Measurements from ENCODE around the gene SPRYD4.

Gene SPRYD4

GRCh38 chr12:56486694-56487093 is 18.3 kb downstream of the SPRYD4 start:
- no peaks in the 10 kb centered on the region for H3K9me3 ChIP-seq (ENCODE audit: control insufficient read depth, insufficient read depth, low read depth, low read length)
- POLR2A ChIA-PET, result no interaction called here

GRCh38 chr12:56487448-56488040 is 19.2 kb downstream of the SPRYD4 start:
- H3K9me3 ChIP-seq (ENCODE audit: control insufficient read depth, insufficient read depth, low read depth, low read length), result no peaks in the 10 kb centered on the region
- CTCF ChIA-PET, result interaction anchor here (0.9 to 1.0 kb wide), 4 partner anchors 9 to 298 kb away, joined by 3 to 4 read pairs (median 3); partner anchors contain the start of gene SMARCC2
- POLR2A ChIA-PET, result interaction anchor here (0.6 to 1.2 kb wide), 7 partner anchors 9 to 172 kb away, joined by 3 to 11 read pairs (median 4); partner anchors contain the start of genes CNPY2, RBMS2, SPRYD4 and STAT2
- H3K27ac ChIP-seq (ENCODE audit: extremely low read depth, low read depth, low read length), result peak overlapping the region; percentile 60; the same call in 1 of the 2 replicates
- H3K4me1 ChIP-seq (ENCODE audit: control insufficient read depth, insufficient read depth, low read length), result no peaks in the 10 kb centered on the region
- H3K36me3 ChIP-seq (ENCODE audit: control insufficient read depth in 2 of 2, insufficient read depth in 1 of 2, low read length in 2 of 2), result no peaks in the 10 kb centered on the region
- peak overlapping the region; percentile 56 for H3K4me3 ChIP-seq (ENCODE audit: low read depth, low read length)
- TF ChIP-seq ZSCAN16 (tag by site-specific recombination; IDR thresholded peaks at IDR 0.05) (peak; percentile 9; the same call in 1 of the 2 replicates), ZSCAN30 (tag by site-specific recombination; IDR thresholded peaks at IDR 0.05) (0 out of 2 replicates have a peak, but pooled peaks have one; percentile 15), ZNF518A (tag by site-specific recombination; conservative IDR thresholded peaks at IDR 0.05; ENCODE audit: low read depth) (no peak), ZNF585B (tag by site-specific recombination; IDR thresholded peaks at IDR 0.05) (no peak), KLF8 (tag by site-specific recombination; IDR thresholded peaks at IDR 0.05) (peak; percentile 28; the same call in 1 of the 2 replicates), ZNF155 (tag by site-specific recombination; IDR thresholded peaks at IDR 0.05) (no peak), ZBTB26 (tag by site-specific recombination; optimal IDR thresholded peaks at IDR 0.05) (peak; percentile 74), IKZF3 (tag by site-specific recombination; IDR thresholded peaks at IDR 0.05) (peak; percentile 33), ZNF561 (tag by site-specific recombination; IDR thresholded peaks at IDR 0.05; ENCODE audit: borderline replicate concordance) (0 out of 2 replicates have a peak, but pooled peaks have one; percentile 21), ZBTB8A (tag by site-specific recombination; IDR thresholded peaks at IDR 0.05) (peak; percentile 65), ZNF292 (tag by site-specific recombination; IDR thresholded peaks at IDR 0.05; ENCODE audit: borderline replicate concordance, low read depth) (no peak), ZNF501 (tag by site-specific recombination; IDR thresholded peaks at IDR 0.05) (peak; percentile 93), ZNF777 (tag by site-specific recombination; IDR thresholded peaks at IDR 0.05; ENCODE audit: borderline replicate concordance) (peak; percentile 62), KLF9 (tag by site-specific recombination; IDR thresholded peaks at IDR 0.05; ENCODE audit: low read depth) (no peak), GLIS1 (tag by site-specific recombination; IDR thresholded peaks at IDR 0.05) (no peak), ZNF76 (tag by site-specific recombination; IDR thresholded peaks at IDR 0.05; ENCODE audit: borderline replicate concordance, low read depth) (peak; percentile 47; the same call in 1 of the 2 replicates), ZNF600 (tag by site-specific recombination; IDR thresholded peaks at IDR 0.05) (peak; percentile 91), ZFP3 (tag by site-specific recombination; IDR thresholded peaks at IDR 0.05; ENCODE audit: low read depth) (peak; percentile 92), KLF1 (tag by site-specific recombination; IDR thresholded peaks at IDR 0.05) (no peak), ZNF24 (tag by site-specific recombination; IDR thresholded peaks at IDR 0.05) (0 out of 2 replicates have a peak, but pooled peaks have one; percentile 25)

More at GRCh38 chr12:56486694-56487093, 18.3 kb downstream of the SPRYD4 start:
- Histone ChIP-seq H3K36me3 (ENCODE audit: control insufficient read depth in 2 of 2, insufficient read depth in 1 of 2, low read length in 2 of 2) (no peaks in the 10 kb centered on the region), H3K4me3 (ENCODE audit: low read depth, low read length) (no peak overlapping the region), H3K27ac (ENCODE audit: extremely low read depth, low read depth, low read length) (no peak overlapping the region), H3K4me1 (ENCODE audit: control insufficient read depth, insufficient read depth, low read length) (no peaks in the 10 kb centered on the region)
- CTCF ChIA-PET, result no interaction called here
- TF ChIP-seq ZFP41 (tag by site-specific recombination; IDR thresholded peaks at IDR 0.05; ENCODE audit: borderline replicate concordance) (no peak), ATF2 (tag by site-specific recombination; IDR thresholded peaks at IDR 0.05; ENCODE audit: low read depth) (peak; percentile 93)

Measured in HEK293 (cell line).